Measurements from ENCODE around the gene AGBL1. TPM values are rescaled to one million over a fixed set of nuclear protein-coding genes. Genes with fewer than 3 reads are reported as not detected.

AGBL1 gene
- polyA plus RNA-seq, 1 donor (not counting 4 experiments of a cell fraction or from before 2014, with no cell fraction given) = not detected

GRCh38 chr15:86590461-86590860 lies 510.8 kb downstream of the AGBL1 start:
- H3K4me2 ChIP-seq (ENCODE audit: control insufficient read depth, extremely low read depth, insufficient read depth, low read depth, low read length) = no peak overlapping the region
- H2AFZ ChIP-seq (ENCODE audit: control insufficient read depth, low read length) = no peak overlapping the region
- no peaks in the 10 kb centered on the region for H3K36me3 ChIP-seq (ENCODE audit: control insufficient read depth in 2 of 2, extremely low read depth in 1 of 2, insufficient read depth in 2 of 2, low read length in 2 of 2)
- H3K27ac ChIP-seq (ENCODE audit: control insufficient read depth, insufficient read depth, low read length) = no peak overlapping the region
- H3K9me3 ChIP-seq (ENCODE audit: control insufficient read depth, low read depth, low read length) = no peaks in the 10 kb centered on the region
- dilution Hi-C loops (cut with MboI; ENCODE audit: extremely low pct_ligation_motif_present, low sequenced_read_pairs) = no loop called here
- H3K4me3 ChIP-seq (ENCODE audit: control insufficient read depth in 2 of 3, extremely low read depth in 1 of 3, insufficient read depth in 2 of 3, low read depth in 1 of 3, low read length in 3 of 3) = no peak overlapping the region
- H3K79me2 ChIP-seq (ENCODE audit: control insufficient read depth, insufficient read depth, low read length) = no peaks in the 10 kb centered on the region
- H3K9ac ChIP-seq (ENCODE audit: control insufficient read depth, extremely low read depth, insufficient read depth, low read length) = no peak overlapping the region
- TF ChIP-seq CTCF (optimal IDR thresholded peaks at IDR 0.05 in 1 of 3, IDR thresholded peaks at IDR 0.05 in 1 of 3, conservative IDR thresholded peaks at IDR 0.05 in 1 of 3; ENCODE audit: extremely low read depth in 1 of 3, insufficient read depth in 2 of 3, low read length in 3 of 3) (no peak), EZH2 (IDR thresholded peaks at IDR 0.05; ENCODE audit: low read length) (no peak)
- DNase-seq (ENCODE audit: low read depth, low spot score) (no peak), FAIRE-seq (no peak)
- no peaks in the 10 kb centered on the region for H3K27me3 ChIP-seq (ENCODE audit: control insufficient read depth, extremely low read depth, insufficient read depth, low read length)
- H4K20me1 ChIP-seq (ENCODE audit: control insufficient read depth, extremely low read depth, insufficient read depth, low read length) = no peaks in the 10 kb centered on the region
- H3K9me1 ChIP-seq (ENCODE audit: control insufficient read depth, extremely low read depth, insufficient read depth, low read length) = no peaks in the 10 kb centered on the region
- H3K4me1 ChIP-seq (ENCODE audit: control insufficient read depth, extremely low read depth, insufficient read depth, low read length) = no peaks in the 10 kb centered on the region

- dilution Hi-C loops (cut with MboI; ENCODE audit: extremely low pct_ligation_motif_present, low sequenced_read_pairs) = no loop called here
- Histone ChIP-seq H3K27ac (ENCODE audit: control insufficient read depth, insufficient read depth, low read length) (no peak overlapping the region), H3K9ac (ENCODE audit: control insufficient read depth, extremely low read depth, insufficient read depth, low read length) (no peak overlapping the region), H3K27me3 (ENCODE audit: control insufficient read depth, extremely low read depth, insufficient read depth, low read length) (no peaks in the 10 kb centered on the region), H3K4me3 (ENCODE audit: control insufficient read depth in 2 of 3, extremely low read depth in 1 of 3, insufficient read depth in 2 of 3, low read depth in 1 of 3, low read length in 3 of 3) (no peak overlapping the region), H3K9me1 (ENCODE audit: control insufficient read depth, extremely low read depth, insufficient read depth, low read length) (no peaks in the 10 kb centered on the region), H3K4me1 (ENCODE audit: control insufficient read depth, extremely low read depth, insufficient read depth, low read length) (no peaks in the 10 kb centered on the region), H3K4me2 (ENCODE audit: control insufficient read depth, extremely low read depth, insufficient read depth, low read depth, low read length) (no peak overlapping the region), H3K36me3 (ENCODE audit: control insufficient read depth in 2 of 2, extremely low read depth in 1 of 2, insufficient read depth in 2 of 2, low read length in 2 of 2) (no peaks in the 10 kb centered on the region), H3K79me2 (ENCODE audit: control insufficient read depth, insufficient read depth, low read length) (no peaks in the 10 kb centered on the region), H3K9me3 (ENCODE audit: control insufficient read depth, low read depth, low read length) (no peaks in the 10 kb centered on the region), H2AFZ (ENCODE audit: control insufficient read depth, low read length) (no peak overlapping the region), H4K20me1 (ENCODE audit: control insufficient read depth, extremely low read depth, insufficient read depth, low read length) (no peaks in the 10 kb centered on the region)
- TF ChIP-seq CTCF (optimal IDR thresholded peaks at IDR 0.05 in 1 of 3, IDR thresholded peaks at IDR 0.05 in 1 of 3, conservative IDR thresholded peaks at IDR 0.05 in 1 of 3; ENCODE audit: extremely low read depth in 1 of 3, insufficient read depth in 2 of 3, low read length in 3 of 3) = no peak
- TF ChIP-seq EZH2 (IDR thresholded peaks at IDR 0.05; ENCODE audit: low read length) = no peak
- FAIRE-seq = no peak
- no peak for DNase-seq (ENCODE audit: low read depth, low spot score)
Measured at GRCh38 chr15:86591158-86591557, 511.5 kb downstream of the AGBL1 start.
